GM23338 (cell line): ENCODE measurements around the gene DHX58.

Experiments
- EZH2phosphoT487 ChIP-seq: fragments of 200-600 bp; sonication (generic); IDR thresholded peaks from one replicate; pipeline ENCODE4 v1.8.1; 2018; ENCODE audit warnings: antibody characterized with exemption; ENCODE audit not compliant: unreplicated experiment
- JUNB ChIP-seq: IDR thresholded peaks from one replicate; pipeline ENCODE4 v1.6.1; 2016; ENCODE audit warnings: antibody characterized with exemption; ENCODE audit not compliant: unreplicated experiment
- NANOG ChIP-seq: IDR thresholded peaks from 2 replicates; pipeline ENCODE4 v1.6.1; 2016; ENCODE audit warnings: antibody characterized with exemption, borderline replicate concordance
- POLR2AphosphoS5 ChIP-seq: IDR thresholded peaks from 2 replicates; pipeline ENCODE4 v1.6.1; 2016; ENCODE audit warnings: antibody characterized with exemption, low read depth
- ZNF114 ChIP-seq: fragments of 250-450 bp; sonication (Bioruptor Pico); IDR thresholded peaks from 2 replicates; pipeline ENCODE4 v1.5.0; 2020; ENCODE audit warnings: mild to moderate bottlenecking, moderate library complexity
- TF ChIP-seq, protein P1 (sequence below), 2 experiments: fragments of 200-600 bp in 1 of 2; sonication (generic) in 1 of 2; conservative IDR thresholded peaks; 2 replicates each; pipeline versions ENCODE4 v1.5.1 to v1.6.1; 2016 to 2017; ENCODE audit warnings: antibody characterized with exemption in 2 of 2, low read depth in 2 of 2, mild to moderate bottlenecking in 2 of 2, moderate library complexity in 1 of 2

DNA sequence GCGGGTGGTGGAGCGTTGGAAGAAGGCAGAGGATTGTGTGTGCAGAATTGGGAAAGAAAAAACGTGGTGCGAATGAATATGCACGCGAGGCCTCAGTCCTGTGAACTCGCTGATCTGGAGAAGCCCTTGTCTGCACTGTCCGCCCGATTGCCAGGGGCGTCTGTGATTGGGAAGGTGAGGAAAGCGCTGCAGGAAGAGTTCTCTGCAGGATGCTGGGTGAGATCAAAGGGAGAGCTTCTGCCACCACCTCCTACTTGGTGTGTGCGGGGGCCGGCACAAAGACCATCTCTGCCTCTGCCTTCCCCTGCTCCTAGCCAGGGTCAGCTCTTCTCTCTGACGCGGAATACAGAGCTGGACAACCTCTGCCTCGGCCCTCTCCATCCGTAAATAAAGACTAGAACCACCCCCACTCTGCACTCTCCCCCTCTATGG, 43.1 kb upstream of the DHX58 start:
- TF ChIP-seq, protein P1, sequence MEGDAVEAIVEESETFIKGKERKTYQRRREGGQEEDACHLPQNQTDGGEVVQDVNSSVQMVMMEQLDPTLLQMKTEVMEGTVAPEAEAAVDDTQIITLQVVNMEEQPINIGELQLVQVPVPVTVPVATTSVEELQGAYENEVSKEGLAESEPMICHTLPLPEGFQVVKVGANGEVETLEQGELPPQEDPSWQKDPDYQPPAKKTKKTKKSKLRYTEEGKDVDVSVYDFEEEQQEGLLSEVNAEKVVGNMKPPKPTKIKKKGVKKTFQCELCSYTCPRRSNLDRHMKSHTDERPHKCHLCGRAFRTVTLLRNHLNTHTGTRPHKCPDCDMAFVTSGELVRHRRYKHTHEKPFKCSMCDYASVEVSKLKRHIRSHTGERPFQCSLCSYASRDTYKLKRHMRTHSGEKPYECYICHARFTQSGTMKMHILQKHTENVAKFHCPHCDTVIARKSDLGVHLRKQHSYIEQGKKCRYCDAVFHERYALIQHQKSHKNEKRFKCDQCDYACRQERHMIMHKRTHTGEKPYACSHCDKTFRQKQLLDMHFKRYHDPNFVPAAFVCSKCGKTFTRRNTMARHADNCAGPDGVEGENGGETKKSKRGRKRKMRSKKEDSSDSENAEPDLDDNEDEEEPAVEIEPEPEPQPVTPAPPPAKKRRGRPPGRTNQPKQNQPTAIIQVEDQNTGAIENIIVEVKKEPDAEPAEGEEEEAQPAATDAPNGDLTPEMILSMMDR (conservative IDR thresholded peaks at IDR 0.05; ENCODE audit: low read depth in 2 of 2), result no peak
- TF ChIP-seq NANOG (no peak), POLR2AphosphoS5 (no peak; the same call in none of the 2 replicates), EZH2phosphoT487 (no peak), ZNF114 (CRISPR knock-in tag) (no peak), JUNB (no peak)
